Endothelial cell of umbilical vein (primary cell): ENCODE results near the gene HMCN1. TPM values are rescaled to one million over a fixed set of nuclear protein-coding genes. Genes with fewer than 3 reads are reported as not detected.

Source experiments
- BruUV-seq: library from RNA; stranded (reverse); fragments of 400-500 nt; replicated peaks from 2 replicates; lab custom pipeline; 2021; lab: Mats Ljungman, UMichigan
- CTCF ChIA-PET: fragments of 300-600, 350-600 bp; sonication (Branson Sonifier 250); formaldehyde crosslinking; loops from one replicate; lab custom pipeline; 2021; ENCODE audit warnings: antibody characterized with exemption, inconsistent platforms; lab: Charles Lee
- POLR2A ChIA-PET: fragments of 300-600, 350-600 bp; sonication (Branson Sonifier 250); formaldehyde crosslinking; loops from one replicate; lab custom pipeline; 2021; ENCODE audit warnings: antibody characterized with exemption, inconsistent platforms; lab: Charles Lee
- DNase-seq: peaks from one replicate; pipeline ENCODE4 v3.0.0-alpha.2; 2011; ENCODE audit warnings: low read depth, low spot score
- FAIRE-seq: peaks from 2 replicates; lab custom pipeline; 2011; peaks lifted over from hg19 to GRCh38; lab: Jason Lieb, UNC
- H2AFZ ChIP-seq: 2 replicates; pipeline ENCODE4 v1.6.0; 2012; ENCODE audit warnings: low read depth, low read length, control low read depth, inconsistent platforms
- H3K27ac ChIP-seq: 2 replicates; pipeline ENCODE4 v1.5.1; 2011; ENCODE audit warnings: low read depth, mild to moderate bottlenecking, control low read depth, low read length, moderate library complexity; ENCODE audit not compliant: insufficient read depth
- H3K27me3 ChIP-seq, 2 experiments: 2 replicates each; pipeline versions ENCODE4 v1.6.0 to v1.6.1; 2011; ENCODE audit warnings: low read length in 2 of 2, mixed read lengths in 1 of 2; ENCODE audit not compliant: control insufficient read depth in 2 of 2, insufficient read depth in 2 of 2
- H3K36me3 ChIP-seq, 2 experiments: 2 replicates in 1 of 2; 3 replicates in 1 of 2; pipeline ENCODE4 v1.5.1; 2011; ENCODE audit warnings: low read length in 2 of 2, mild to moderate bottlenecking in 1 of 2, moderate library complexity in 1 of 2; ENCODE audit not compliant: control insufficient read depth in 2 of 2, insufficient read depth in 2 of 2; ENCODE audit errors: extremely low read depth in 1 of 2
- H3K4me1 ChIP-seq: 3 replicates; pipeline ENCODE4 v1.5.1; 2011; ENCODE audit warnings: mild to moderate bottlenecking, low read length; ENCODE audit not compliant: control insufficient read depth, insufficient read depth; ENCODE audit errors: extremely low read depth
- H3K4me2 ChIP-seq: 2 replicates; pipeline ENCODE4 v1.6.1; 2011; ENCODE audit warnings: low read length, control low read depth, mixed read lengths; ENCODE audit not compliant: insufficient read depth
- H3K4me3 ChIP-seq, 3 experiments: fragments of 200-600 bp in 1 of 3; sonication (generic), shearing (Covaris generic) in 1 of 3; replicated peaks in 1 of 3; 2 replicates each; pipeline ENCODE4 v1.5.1; 2011 to 2016; ENCODE audit warnings: control low read depth in 3 of 3, low read length in 3 of 3, mild to moderate bottlenecking in 2 of 3, inconsistent platforms in 1 of 3, low read depth in 1 of 3, moderate library complexity in 1 of 3; ENCODE audit not compliant: insufficient read depth in 1 of 3
- H3K79me2 ChIP-seq: 2 replicates; pipeline ENCODE4 v1.6.0; 2012; ENCODE audit warnings: low read length, inconsistent platforms; ENCODE audit not compliant: control insufficient read depth, insufficient read depth
- H3K9ac ChIP-seq: replicated peaks from 2 replicates; pipeline ENCODE3; 2011; ENCODE audit warnings: low read length, control low read depth; ENCODE audit not compliant: insufficient read depth; ENCODE audit errors: extremely low read depth
- H3K9me1 ChIP-seq: replicated peaks from 3 replicates; pipeline ENCODE4 v1.6.0; 2011; ENCODE audit warnings: mild to moderate bottlenecking, low read length; ENCODE audit not compliant: control insufficient read depth, insufficient read depth; ENCODE audit errors: extremely low read depth
- H3K9me3 ChIP-seq: replicated peaks from 2 replicates; pipeline ENCODE4 v1.5.1; 2012; ENCODE audit warnings: low read length, inconsistent platforms; ENCODE audit not compliant: control insufficient read depth, insufficient read depth
- H4K20me1 ChIP-seq: replicated peaks from 2 replicates; pipeline ENCODE3; 2011; ENCODE audit warnings: mild to moderate bottlenecking, low read length; ENCODE audit not compliant: control insufficient read depth, insufficient read depth; ENCODE audit errors: extremely low read depth
- EZH2 ChIP-seq: IDR thresholded peaks from 2 replicates; pipeline ENCODE4 v1.6.1; 2012; ENCODE audit warnings: borderline replicate concordance, low read depth, mild to moderate bottlenecking, moderate library complexity, low read length, inconsistent platforms; ENCODE audit not compliant: severe bottlenecking
- FOS ChIP-seq: IDR thresholded peaks from 2 replicates; pipeline ENCODE4 v1.6.1; 2011; ENCODE audit warnings: mild to moderate bottlenecking, low read length, moderate library complexity, borderline replicate concordance; ENCODE audit not compliant: insufficient read depth
- GATA2 ChIP-seq: IDR thresholded peaks from 2 replicates; pipeline ENCODE4 v1.7.0; 2011; ENCODE audit warnings: low read depth, mild to moderate bottlenecking, moderate library complexity, mixed read lengths, low read length; ENCODE audit not compliant: insufficient read length, insufficient read depth
- JUN ChIP-seq: IDR thresholded peaks from 2 replicates; pipeline ENCODE4 v1.6.1; 2011; ENCODE audit warnings: borderline replicate concordance, low read depth; ENCODE audit not compliant: insufficient read length, insufficient read depth
- POLR2A ChIP-seq: IDR thresholded peaks from 2 replicates; pipeline ENCODE4 v1.6.1; 2012; ENCODE audit warnings: low read depth, mild to moderate bottlenecking, control low read depth, low read length
- POLR2AphosphoS5 ChIP-seq: IDR thresholded peaks from 2 replicates; pipeline ENCODE4 v1.6.1; 2012; ENCODE audit warnings: low read depth, mild to moderate bottlenecking, control low read depth, low read length, moderate library complexity; ENCODE audit not compliant: insufficient read depth
- dilution Hi-C: fragments of 300-500 bp; cut with MboI; formaldehyde crosslinking; loops from one replicate; pipeline ENCODE4 v1.15.0; 2019; ENCODE audit warnings: low sequenced_read_pairs; ENCODE audit not compliant: extremely low pct_ligation_motif_present
- intact Hi-C: fragments of 100-400 bp; cut with micrococcal nuclease; formaldehyde crosslinking; loops from one replicate; pipeline ENCODE4 v1.10.0; 2022
- polyA plus RNA-seq, 4 experiments: library from polyadenylated mRNA; depleted of rRNA in 3 of 4; stranded (reverse) in 3 of 4; unstranded in 1 of 4; fragments of >200 nt; gene quantifications; 2 replicates each; pipeline versions ENCODE4 v1.2.1 to v1.2.3, GENCODE V29; 2011 to 2012; ENCODE audit warnings: missing spikeins in 1 of 4
- total RNA-seq: library from RNA; stranded (reverse); gene quantifications from 2 replicates; pipeline ENCODE4 v1.2.3, GENCODE V29; 2021
- TF ChIP-seq, protein P1 (sequence below): IDR thresholded peaks from 2 replicates; pipeline ENCODE4 v1.6.1; 2011; ENCODE audit not compliant: insufficient read depth, insufficient read length
- TF ChIP-seq, protein P2 (sequence below), 2 donors: IDR thresholded peaks; 1 replicate in 1 of 2; 2 replicates in 1 of 2; pipeline ENCODE4 v1.5.1; 2011; ENCODE audit warnings: low read length in 2 of 2, mild to moderate bottlenecking in 2 of 2, moderate library complexity in 2 of 2, control low read depth in 1 of 2, inconsistent platforms in 1 of 2, low read depth in 1 of 2; ENCODE audit not compliant: insufficient read depth in 1 of 2; ENCODE audit errors: extremely low read depth in 1 of 2

Gene HMCN1
- total and polyA plus RNA-seq, 2 donors (not counting 3 experiments of a cell fraction or from before 2014, with no cell fraction given): 10.3 to 16.0 TPM

DNA sequence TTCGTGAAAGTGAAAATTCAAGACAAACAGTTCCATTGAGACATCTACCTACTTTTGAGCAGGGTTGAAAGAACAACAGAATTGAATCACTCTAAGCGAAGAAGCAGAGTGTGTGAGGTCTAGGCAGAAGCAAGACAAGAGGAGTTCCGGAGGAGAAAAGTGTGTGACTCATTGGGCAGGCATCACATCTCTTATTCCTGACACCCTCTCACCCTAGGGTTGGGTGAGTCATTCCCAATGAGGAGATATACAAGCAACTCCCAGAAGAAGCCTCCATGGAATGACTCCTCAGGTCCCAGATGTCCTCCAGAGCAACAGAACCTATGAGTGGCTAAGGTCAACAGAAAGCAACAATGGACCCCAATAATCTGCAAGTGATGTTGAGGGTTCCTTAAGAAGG is 502.7 kb downstream of the HMCN1 start:
- ChIA-PET CTCF (no interaction called here), POLR2A (no interaction called here)
- H3K9me1 ChIP-seq: no peaks in the 10 kb centered on the region
- H2AFZ ChIP-seq: no peak overlapping the region
- peak; percentile 48 for DNase-seq
- H3K4me1 ChIP-seq: no peaks in the 10 kb centered on the region
- H3K27me3 ChIP-seq: no peaks in the 10 kb centered on the region
- H3K4me2 ChIP-seq: no peak overlapping the region
- no peaks in the 10 kb centered on the region for H3K36me3 ChIP-seq
- FAIRE-seq: no peak
- intact Hi-C loops (no loop called here), dilution Hi-C loops (no loop called here)
- no TSS peak for BruUV-seq
- H3K4me3 ChIP-seq: no peak overlapping the region
- no peaks in the 10 kb centered on the region for H3K9me3 ChIP-seq
- H3K27ac ChIP-seq: no peak overlapping the region
- TF ChIP-seq EZH2 (no peak), POLR2A (no peak), FOS (peak; percentile 67), JUN (peak; percentile 48), POLR2AphosphoS5 (no peak), GATA2 (no peak)
- TF ChIP-seq, protein P1, sequence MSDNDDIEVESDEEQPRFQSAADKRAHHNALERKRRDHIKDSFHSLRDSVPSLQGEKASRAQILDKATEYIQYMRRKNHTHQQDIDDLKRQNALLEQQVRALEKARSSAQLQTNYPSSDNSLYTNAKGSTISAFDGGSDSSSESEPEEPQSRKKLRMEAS: no peak
- TF ChIP-seq, protein P2, sequence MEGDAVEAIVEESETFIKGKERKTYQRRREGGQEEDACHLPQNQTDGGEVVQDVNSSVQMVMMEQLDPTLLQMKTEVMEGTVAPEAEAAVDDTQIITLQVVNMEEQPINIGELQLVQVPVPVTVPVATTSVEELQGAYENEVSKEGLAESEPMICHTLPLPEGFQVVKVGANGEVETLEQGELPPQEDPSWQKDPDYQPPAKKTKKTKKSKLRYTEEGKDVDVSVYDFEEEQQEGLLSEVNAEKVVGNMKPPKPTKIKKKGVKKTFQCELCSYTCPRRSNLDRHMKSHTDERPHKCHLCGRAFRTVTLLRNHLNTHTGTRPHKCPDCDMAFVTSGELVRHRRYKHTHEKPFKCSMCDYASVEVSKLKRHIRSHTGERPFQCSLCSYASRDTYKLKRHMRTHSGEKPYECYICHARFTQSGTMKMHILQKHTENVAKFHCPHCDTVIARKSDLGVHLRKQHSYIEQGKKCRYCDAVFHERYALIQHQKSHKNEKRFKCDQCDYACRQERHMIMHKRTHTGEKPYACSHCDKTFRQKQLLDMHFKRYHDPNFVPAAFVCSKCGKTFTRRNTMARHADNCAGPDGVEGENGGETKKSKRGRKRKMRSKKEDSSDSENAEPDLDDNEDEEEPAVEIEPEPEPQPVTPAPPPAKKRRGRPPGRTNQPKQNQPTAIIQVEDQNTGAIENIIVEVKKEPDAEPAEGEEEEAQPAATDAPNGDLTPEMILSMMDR (IDR thresholded peaks at IDR 0.05; ENCODE audit: extremely low read depth in 1 of 2, insufficient read depth in 1 of 2, low read depth in 1 of 2, low read length in 2 of 2): no peak
- no peaks in the 10 kb centered on the region for H4K20me1 ChIP-seq
- no peak overlapping the region for H3K9ac ChIP-seq
- no peaks in the 10 kb centered on the region for H3K79me2 ChIP-seq
